Cardiac septum (tissue), 1 donor: Measurements from ENCODE around the gene HEMGN. TPM values are rescaled to one million over a fixed set of nuclear protein-coding genes. Genes with fewer than 3 reads are reported as not detected.
"Not testable (repeated sequence)": the region's sequence is repeated elsewhere in the genome, so short reads cannot be mapped to it uniquely, and the experiment has no call there.

Experiments used
- DNase-seq: peaks from one replicate; pipeline ENCODE4 v3.0.0-alpha.2; 2020; ENCODE audit warnings: low spot score
- intact Hi-C: fragments of 100-400 bp; cut with DNase I; formaldehyde crosslinking; loops from one replicate; pipeline ENCODE4 v1.14.0; 2022
- total RNA-seq: library from RNA; stranded (reverse); fragmentation: NEBNext Ultra II Directional; extraction: Animal tissue kit (Norgen Biotek cat#: 25700); gene quantifications from one replicate; pipeline ENCODE4 v1.2.1, GENCODE V29; 2021
- donor health status: DM: no; HTN: no; CAD: no.

The HEMGN gene
- total RNA-seq, 1 donor from 2014 or later: 0.48 TPM

- intact Hi-C loops: no loop called here
Observed at GRCh38 chr9:97970165-97970564, 32.2 kb upstream of the HEMGN start.

GRCh38 chr9:97969014-97969413 lies 31.0 kb upstream of the HEMGN start:
- DNase-seq: no peak
- intact Hi-C loops: no loop called here

More at GRCh38 chr9:97970165-97970564, 32.2 kb upstream of the HEMGN start:
- DNase-seq: no peak

- intact Hi-C loops: no loop called here
- no peak for DNase-seq
Observed at GRCh38 chr9:97966493-97966892, 28.5 kb upstream of the HEMGN start.

GRCh38 chr9:97964901-97965300 lies 26.9 kb upstream of the HEMGN start:
- intact Hi-C loops: no loop called here
- DNase-seq: no peak

- intact Hi-C loops: no loop called here
Observed at GRCh38 chr9:97963232-97963631, 25.3 kb upstream of the HEMGN start.

GRCh38 chr9:97962575-97962974 lies 24.6 kb upstream of the HEMGN start:
- no peak for DNase-seq
- intact Hi-C loops: no loop called here

More at GRCh38 chr9:97963232-97963631, 25.3 kb upstream of the HEMGN start:
- DNase-seq: no peak

- intact Hi-C loops: no loop called here
- no peak for DNase-seq
Observed at GRCh38 chr9:97962136-97962535, 24.2 kb upstream of the HEMGN start.

GRCh38 chr9:97961361-97961760 lies 23.4 kb upstream of the HEMGN start:
- intact Hi-C loops: no loop called here

GRCh38 chr9:97960678-97961328 lies 22.8 kb upstream of the HEMGN start:
- intact Hi-C loops, DNase-seq: not testable (repeated sequence)

More at GRCh38 chr9:97961361-97961760, 23.4 kb upstream of the HEMGN start:
- DNase-seq: no peak

- intact Hi-C loops: no loop called here
- DNase-seq: no peak
Observed at GRCh38 chr9:97959585-97959984, 21.6 kb upstream of the HEMGN start.

GRCh38 chr9:97958812-97959511 lies 21.0 kb upstream of the HEMGN start:
- DNase-seq: no peak
- intact Hi-C loops: no loop called here

GRCh38 chr9:97956331-97956730 lies 18.4 kb upstream of the HEMGN start:
- intact Hi-C loops: no loop called here
- no peak for DNase-seq

GRCh38 chr9:97954550-97954989 lies 16.6 kb upstream of the HEMGN start:
- intact Hi-C loops: no loop called here
- no peak for DNase-seq

GRCh38 chr9:97950873-97951272 lies 12.9 kb upstream of the HEMGN start:
- intact Hi-C loops, DNase-seq: not testable (repeated sequence)

GRCh38 chr9:97947094-97947493 lies 9.1 kb upstream of the HEMGN start:
- DNase-seq, intact Hi-C loops: not testable (repeated sequence)

GRCh38 chr9:97945470-97945869 lies 7.5 kb upstream of the HEMGN start:
- intact Hi-C loops, DNase-seq: not testable (repeated sequence)

- DNase-seq: no peak
- intact Hi-C loops: no loop called here
Observed at GRCh38 chr9:97944612-97945011, 6.6 kb upstream of the HEMGN start.

- intact Hi-C loops: no loop called here
Observed at GRCh38 chr9:97943308-97943855, 5.4 kb upstream of the HEMGN start.

GRCh38 chr9:97941323-97941722 lies 3.4 kb upstream of the HEMGN start:
- DNase-seq: no peak
- intact Hi-C loops: no loop called here

More at GRCh38 chr9:97943308-97943855, 5.4 kb upstream of the HEMGN start:
- DNase-seq: no peak

GRCh38 chr9:97940741-97941140 lies 2.8 kb upstream of the HEMGN start:
- intact Hi-C loops: no loop called here

GRCh38 chr9:97940233-97940632 lies 2.3 kb upstream of the HEMGN start:
- intact Hi-C loops: no loop called here

More at GRCh38 chr9:97940741-97941140, 2.8 kb upstream of the HEMGN start:
- no peak for DNase-seq

More at GRCh38 chr9:97940233-97940632, 2.3 kb upstream of the HEMGN start:
- no peak for DNase-seq
